ENCODE data around the gene SPIRE1.

SPIRE1 gene

GRCh38 chr18:12468445-12468844 lies 189.5 kb downstream of the SPIRE1 start:
- H3K4me3 ChIP-seq (ENCODE audit: low read depth, low read length): no peak overlapping the region
- TF ChIP-seq POLR2A (IDR thresholded peaks at IDR 0.05; ENCODE audit: extremely low read depth, insufficient read length) (no peak), MYC (IDR thresholded peaks at IDR 0.05; ENCODE audit: low read depth, low read length) (no peak)
- TF ChIP-seq, protein P1, sequence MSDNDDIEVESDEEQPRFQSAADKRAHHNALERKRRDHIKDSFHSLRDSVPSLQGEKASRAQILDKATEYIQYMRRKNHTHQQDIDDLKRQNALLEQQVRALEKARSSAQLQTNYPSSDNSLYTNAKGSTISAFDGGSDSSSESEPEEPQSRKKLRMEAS (IDR thresholded peaks at IDR 0.05; ENCODE audit: low read depth, low read length): no peak
- TF ChIP-seq, protein P2, sequence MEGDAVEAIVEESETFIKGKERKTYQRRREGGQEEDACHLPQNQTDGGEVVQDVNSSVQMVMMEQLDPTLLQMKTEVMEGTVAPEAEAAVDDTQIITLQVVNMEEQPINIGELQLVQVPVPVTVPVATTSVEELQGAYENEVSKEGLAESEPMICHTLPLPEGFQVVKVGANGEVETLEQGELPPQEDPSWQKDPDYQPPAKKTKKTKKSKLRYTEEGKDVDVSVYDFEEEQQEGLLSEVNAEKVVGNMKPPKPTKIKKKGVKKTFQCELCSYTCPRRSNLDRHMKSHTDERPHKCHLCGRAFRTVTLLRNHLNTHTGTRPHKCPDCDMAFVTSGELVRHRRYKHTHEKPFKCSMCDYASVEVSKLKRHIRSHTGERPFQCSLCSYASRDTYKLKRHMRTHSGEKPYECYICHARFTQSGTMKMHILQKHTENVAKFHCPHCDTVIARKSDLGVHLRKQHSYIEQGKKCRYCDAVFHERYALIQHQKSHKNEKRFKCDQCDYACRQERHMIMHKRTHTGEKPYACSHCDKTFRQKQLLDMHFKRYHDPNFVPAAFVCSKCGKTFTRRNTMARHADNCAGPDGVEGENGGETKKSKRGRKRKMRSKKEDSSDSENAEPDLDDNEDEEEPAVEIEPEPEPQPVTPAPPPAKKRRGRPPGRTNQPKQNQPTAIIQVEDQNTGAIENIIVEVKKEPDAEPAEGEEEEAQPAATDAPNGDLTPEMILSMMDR (IDR thresholded peaks at IDR 0.05; ENCODE audit: low read depth, low read length): no peak
- DNase-seq (ENCODE audit: low read depth): no peak

GRCh38 chr18:12464731-12465130 lies 193.2 kb downstream of the SPIRE1 start:
- TF ChIP-seq POLR2A (IDR thresholded peaks at IDR 0.05; ENCODE audit: extremely low read depth, insufficient read length) (no peak), MYC (IDR thresholded peaks at IDR 0.05; ENCODE audit: low read depth, low read length) (no peak)
- TF ChIP-seq, protein P2 (IDR thresholded peaks at IDR 0.05; ENCODE audit: low read depth, low read length): no peak
- TF ChIP-seq, protein P1 (IDR thresholded peaks at IDR 0.05; ENCODE audit: low read depth, low read length): no peak
- no peak for DNase-seq (ENCODE audit: low read depth)

GRCh38 chr18:12463191-12463590 lies 194.7 kb downstream of the SPIRE1 start:
- H3K4me3 ChIP-seq (ENCODE audit: low read depth, low read length): no peak overlapping the region
- TF ChIP-seq POLR2A (IDR thresholded peaks at IDR 0.05; ENCODE audit: extremely low read depth, insufficient read length) (no peak), MYC (IDR thresholded peaks at IDR 0.05; ENCODE audit: low read depth, low read length) (no peak)
- TF ChIP-seq, protein P1 (IDR thresholded peaks at IDR 0.05; ENCODE audit: low read depth, low read length): no peak
- TF ChIP-seq, protein P2 (IDR thresholded peaks at IDR 0.05; ENCODE audit: low read depth, low read length): no peak
- DNase-seq (ENCODE audit: low read depth): no peak

More at GRCh38 chr18:12464731-12465130, 193.2 kb downstream of the SPIRE1 start:
- no peak overlapping the region for H3K4me3 ChIP-seq (ENCODE audit: low read depth, low read length)

GRCh38 chr18:12462242-12462641 lies 195.7 kb downstream of the SPIRE1 start:
- no peak overlapping the region for H3K4me3 ChIP-seq (ENCODE audit: low read depth, low read length)
- DNase-seq (ENCODE audit: low read depth): no peak
- TF ChIP-seq, protein P1 (IDR thresholded peaks at IDR 0.05; ENCODE audit: low read depth, low read length): no peak
- TF ChIP-seq POLR2A (IDR thresholded peaks at IDR 0.05; ENCODE audit: extremely low read depth, insufficient read length) (no peak), MYC (IDR thresholded peaks at IDR 0.05; ENCODE audit: low read depth, low read length) (no peak)
- TF ChIP-seq, protein P2 (IDR thresholded peaks at IDR 0.05; ENCODE audit: low read depth, low read length): no peak

GRCh38 chr18:12461326-12461725 lies 196.6 kb downstream of the SPIRE1 start:
- no peak for DNase-seq (ENCODE audit: low read depth)
- no peak overlapping the region for H3K4me3 ChIP-seq (ENCODE audit: low read depth, low read length)
- TF ChIP-seq, protein P1 (IDR thresholded peaks at IDR 0.05; ENCODE audit: low read depth, low read length): no peak
- TF ChIP-seq, protein P2 (IDR thresholded peaks at IDR 0.05; ENCODE audit: low read depth, low read length): no peak
- no peak for TF ChIP-seq MYC (IDR thresholded peaks at IDR 0.05; ENCODE audit: low read depth, low read length)
- TF ChIP-seq POLR2A (IDR thresholded peaks at IDR 0.05; ENCODE audit: extremely low read depth, insufficient read length): no peak

All from NB4 (cell line).